ENCODE measurements around the gene RHEB.

DNA sequence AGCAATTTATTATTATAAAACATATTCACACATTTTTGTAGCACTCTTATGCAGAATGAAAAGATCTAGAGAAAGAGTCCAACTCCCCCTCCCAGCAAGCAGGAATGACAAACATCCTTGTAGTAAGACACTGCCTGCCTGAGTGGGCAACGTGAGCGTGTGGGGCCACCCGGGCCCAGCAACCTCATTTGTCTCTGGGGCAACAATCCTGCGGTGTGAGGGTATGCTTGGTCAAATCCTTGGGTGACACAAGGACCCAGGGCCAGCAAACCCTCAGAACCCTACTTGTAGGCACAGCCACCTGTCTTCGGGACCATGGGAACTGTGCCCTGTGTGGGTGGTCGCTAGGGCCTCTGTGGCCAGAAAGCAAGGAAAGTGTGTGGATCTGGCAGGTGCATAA is 10.7 kb downstream of the RHEB start:
- TF ChIP-seq, protein P1, sequence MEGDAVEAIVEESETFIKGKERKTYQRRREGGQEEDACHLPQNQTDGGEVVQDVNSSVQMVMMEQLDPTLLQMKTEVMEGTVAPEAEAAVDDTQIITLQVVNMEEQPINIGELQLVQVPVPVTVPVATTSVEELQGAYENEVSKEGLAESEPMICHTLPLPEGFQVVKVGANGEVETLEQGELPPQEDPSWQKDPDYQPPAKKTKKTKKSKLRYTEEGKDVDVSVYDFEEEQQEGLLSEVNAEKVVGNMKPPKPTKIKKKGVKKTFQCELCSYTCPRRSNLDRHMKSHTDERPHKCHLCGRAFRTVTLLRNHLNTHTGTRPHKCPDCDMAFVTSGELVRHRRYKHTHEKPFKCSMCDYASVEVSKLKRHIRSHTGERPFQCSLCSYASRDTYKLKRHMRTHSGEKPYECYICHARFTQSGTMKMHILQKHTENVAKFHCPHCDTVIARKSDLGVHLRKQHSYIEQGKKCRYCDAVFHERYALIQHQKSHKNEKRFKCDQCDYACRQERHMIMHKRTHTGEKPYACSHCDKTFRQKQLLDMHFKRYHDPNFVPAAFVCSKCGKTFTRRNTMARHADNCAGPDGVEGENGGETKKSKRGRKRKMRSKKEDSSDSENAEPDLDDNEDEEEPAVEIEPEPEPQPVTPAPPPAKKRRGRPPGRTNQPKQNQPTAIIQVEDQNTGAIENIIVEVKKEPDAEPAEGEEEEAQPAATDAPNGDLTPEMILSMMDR (IDR thresholded peaks at IDR 0.05) = no peak
- no peak for TF ChIP-seq POLR2A (IDR thresholded peaks at IDR 0.05)
